Measurements from ENCODE around the gene TRPC4AP.

GRCh38 chr20:34992751-34993417 is 99.7 kb downstream of the TRPC4AP start:
- TF ChIP-seq POLR2AphosphoS5 (IDR thresholded peaks at IDR 0.05; ENCODE audit: low read depth, low read length) (no peak), REST (IDR thresholded peaks at IDR 0.05; ENCODE audit: insufficient read depth in 1 of 2, low read depth in 2 of 2, low read length in 2 of 2) (no peak), TAF1 (IDR thresholded peaks at IDR 0.05; ENCODE audit: borderline replicate concordance, insufficient read depth, low read length) (no peak), FOXP2 (optimal IDR thresholded peaks at IDR 0.05; ENCODE audit: borderline replicate concordance, extremely low read depth, extremely low read length, insufficient read depth) (no peak), SIN3A (IDR thresholded peaks at IDR 0.05; ENCODE audit: borderline replicate concordance, insufficient read depth, low read length) (no peak)

All from PFSK-1 (cell line).